Ovary (tissue), 3 donors: ENCODE data around the gene SYTL3.

Source experiments
- POLR2A ChIP-seq: fragments of 450-650 bp; IDR thresholded peaks from one replicate; pipeline ENCODE4 v1.6.1; 2017; ENCODE audit warnings: antibody characterized with exemption, mild to moderate bottlenecking, moderate library complexity
- TF ChIP-seq, protein P1 (sequence below), 3 donors: fragments of 450-650 bp in 2 of 3; fragments of 200-600 bp in 1 of 3; IDR thresholded peaks; one replicate each; pipeline versions ENCODE4 v1.5.1 to v1.8.0; 2016 to 2022; ENCODE audit warnings: antibody characterized with exemption in 3 of 3, mild to moderate bottlenecking in 1 of 3
- donor health status: DM: no; HTN: no; CAD: no.

DNA sequence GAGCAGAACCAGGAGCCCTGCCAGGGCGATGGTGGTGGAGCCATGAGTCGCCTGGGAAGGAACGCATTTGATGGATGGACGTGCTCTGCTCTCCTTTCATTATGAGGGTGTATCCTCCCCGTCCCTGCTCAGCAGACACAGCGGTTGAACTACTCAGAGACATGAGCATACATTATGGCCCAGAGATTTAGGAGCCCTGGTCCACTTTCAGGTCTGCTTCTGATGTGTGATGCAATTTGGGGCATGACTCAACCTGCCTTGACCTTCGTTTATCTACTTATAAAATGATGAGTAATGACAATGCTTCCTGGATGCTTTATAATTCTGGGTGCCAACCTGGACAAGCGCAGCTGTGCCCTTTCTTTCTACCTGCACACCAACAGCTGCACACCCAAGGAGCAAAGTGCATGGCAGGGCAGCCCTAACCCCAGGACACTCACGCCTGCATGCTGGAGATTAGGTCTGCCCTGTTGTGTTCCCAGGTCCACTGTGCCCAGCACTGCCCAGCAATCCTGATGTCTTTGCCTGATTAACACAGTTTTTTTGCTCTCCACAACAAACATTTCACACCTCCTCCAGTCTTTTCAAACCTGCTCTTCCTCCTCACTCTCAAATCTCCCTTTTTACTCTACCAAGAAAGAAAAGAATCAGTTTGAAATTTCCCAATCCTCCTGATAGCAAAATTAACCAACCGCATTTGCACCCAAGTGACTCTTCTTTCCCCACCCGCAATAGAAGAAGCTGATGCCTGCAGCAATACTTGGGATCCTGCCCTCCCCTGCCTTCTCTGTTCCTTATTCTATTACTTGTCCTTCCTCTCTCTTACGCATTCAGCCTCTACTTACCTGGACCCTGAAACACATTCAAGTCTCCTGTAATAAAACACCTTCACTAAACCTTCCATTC lies 88.1 kb downstream of the SYTL3 start:
- TF ChIP-seq, protein P1, sequence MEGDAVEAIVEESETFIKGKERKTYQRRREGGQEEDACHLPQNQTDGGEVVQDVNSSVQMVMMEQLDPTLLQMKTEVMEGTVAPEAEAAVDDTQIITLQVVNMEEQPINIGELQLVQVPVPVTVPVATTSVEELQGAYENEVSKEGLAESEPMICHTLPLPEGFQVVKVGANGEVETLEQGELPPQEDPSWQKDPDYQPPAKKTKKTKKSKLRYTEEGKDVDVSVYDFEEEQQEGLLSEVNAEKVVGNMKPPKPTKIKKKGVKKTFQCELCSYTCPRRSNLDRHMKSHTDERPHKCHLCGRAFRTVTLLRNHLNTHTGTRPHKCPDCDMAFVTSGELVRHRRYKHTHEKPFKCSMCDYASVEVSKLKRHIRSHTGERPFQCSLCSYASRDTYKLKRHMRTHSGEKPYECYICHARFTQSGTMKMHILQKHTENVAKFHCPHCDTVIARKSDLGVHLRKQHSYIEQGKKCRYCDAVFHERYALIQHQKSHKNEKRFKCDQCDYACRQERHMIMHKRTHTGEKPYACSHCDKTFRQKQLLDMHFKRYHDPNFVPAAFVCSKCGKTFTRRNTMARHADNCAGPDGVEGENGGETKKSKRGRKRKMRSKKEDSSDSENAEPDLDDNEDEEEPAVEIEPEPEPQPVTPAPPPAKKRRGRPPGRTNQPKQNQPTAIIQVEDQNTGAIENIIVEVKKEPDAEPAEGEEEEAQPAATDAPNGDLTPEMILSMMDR (IDR thresholded peaks at IDR 0.05), result no peak
- no peak for TF ChIP-seq POLR2A
